ENCODE data around the gene COPB2. TPM values are rescaled to one million over a fixed set of nuclear protein-coding genes. Genes with fewer than 3 reads are reported as not detected.
A peak's percentile ranks its signal among the peaks of the same experiment; 100 is the strongest.

COPB2 gene
- total RNA-seq, 4 donors from 2014 or later = 106 to 202 (median 137) TPM

GRCh38 chr3:139329364-139329850 lies 60.0 kb downstream of the COPB2 start:
- 14 to 15% methylated on average over 19 to 21 of the region's 25 CpGs for WGBS, 2 donors
- H3K27me3 ChIP-seq = no peaks in the 10 kb centered on the region
- no peaks in the 10 kb centered on the region for H3K4me1 ChIP-seq
- TF ChIP-seq CTCF (IDR thresholded peaks at IDR 0.05) = peak; percentile 96 to 99 (median 98)
- no peak for TF ChIP-seq POLR2A (IDR thresholded peaks at IDR 0.05)
- intact Hi-C loops (cut with DNase I) = loop anchor here (5.0 kb wide), 1 partner anchor 217 kb away; no protein-coding TSS in a partner anchor
- no peak overlapping the region for H3K27ac ChIP-seq
- H3K4me3 ChIP-seq (replicated peaks in 1 of 3) = no peak overlapping the region
- no peaks in the 10 kb centered on the region for H3K36me3 ChIP-seq
- H3K9me3 ChIP-seq = no peaks in the 10 kb centered on the region
- DNase-seq = peak; percentile 81 to 88

- 87 to 91% methylated on average over 3 to 4 of the region's 4 CpGs for WGBS, 2 donors
- Histone ChIP-seq H3K36me3 (no peaks in the 10 kb centered on the region), H3K4me1 (no peaks in the 10 kb centered on the region), H3K4me3 (replicated peaks in 1 of 3) (no peak overlapping the region), H3K27me3 (no peaks in the 10 kb centered on the region), H3K27ac (no peak overlapping the region), H3K9me3 (no peaks in the 10 kb centered on the region)
- intact Hi-C loops (cut with DNase I) = loop anchor here (5.0 kb wide), 1 partner anchor 216 kb away; no protein-coding TSS in a partner anchor
- TF ChIP-seq CTCF (IDR thresholded peaks at IDR 0.05) = no peak
- DNase-seq = no peak
Measured at GRCh38 chr3:139328356-139328755, 61.1 kb downstream of the COPB2 start.

- H3K27me3 ChIP-seq = no peaks in the 10 kb centered on the region
- 76 to 79% methylated on average over 6 to 7 of the region's 8 CpGs for WGBS, 2 donors
- TF ChIP-seq CTCF (IDR thresholded peaks at IDR 0.05) (no peak), POLR2A (IDR thresholded peaks at IDR 0.05) (no peak)
- H3K36me3 ChIP-seq = no peaks in the 10 kb centered on the region
- H3K4me1 ChIP-seq = no peaks in the 10 kb centered on the region
- no peak overlapping the region for H3K27ac ChIP-seq
- H3K4me3 ChIP-seq (replicated peaks in 1 of 3) = no peak overlapping the region
- DNase-seq = no peak
- no peaks in the 10 kb centered on the region for H3K9me3 ChIP-seq
- intact Hi-C loops (cut with DNase I) = loop anchor here (5.0 kb wide), 1 partner anchor 216 kb away; no protein-coding TSS in a partner anchor
Measured at GRCh38 chr3:139327861-139328260, 61.6 kb downstream of the COPB2 start.

- Histone ChIP-seq H3K4me3 (replicated peaks in 1 of 3) (no peak overlapping the region), H3K9me3 (no peaks in the 10 kb centered on the region), H3K36me3 (no peaks in the 10 kb centered on the region), H3K4me1 (no peaks in the 10 kb centered on the region), H3K27ac (no peak overlapping the region), H3K27me3 (no peaks in the 10 kb centered on the region)
- no peak for DNase-seq
- TF ChIP-seq CTCF (IDR thresholded peaks at IDR 0.05) = no peak
- TF ChIP-seq POLR2A (IDR thresholded peaks at IDR 0.05) = no peak
- intact Hi-C loops (cut with DNase I) = loop anchor here (5.0 kb wide), 1 partner anchor 215 kb away; no protein-coding TSS in a partner anchor
- 82 to 85% methylated on average over 5 of the region's 5 CpGs for WGBS, 2 donors
Measured at GRCh38 chr3:139327231-139327630, 62.2 kb downstream of the COPB2 start.

GRCh38 chr3:139326707-139327106 lies 62.7 kb downstream of the COPB2 start:
- intact Hi-C loops (cut with DNase I) = loop anchor here (5.0 kb wide), 1 partner anchor 214 kb away; no protein-coding TSS in a partner anchor
- DNase-seq = no peak
- TF ChIP-seq POLR2A (IDR thresholded peaks at IDR 0.05) (no peak), CTCF (IDR thresholded peaks at IDR 0.05) (no peak)

More at GRCh38 chr3:139326707-139327106, 62.7 kb downstream of the COPB2 start:
- no peak overlapping the region for H3K27ac ChIP-seq
- H3K36me3 ChIP-seq = no peaks in the 10 kb centered on the region
- 88 to 92% methylated on average over 4 of the region's 4 CpGs for WGBS, 2 donors
- H3K27me3 ChIP-seq = no peaks in the 10 kb centered on the region
- H3K4me3 ChIP-seq (replicated peaks in 1 of 3) = no peak overlapping the region
- H3K9me3 ChIP-seq = no peaks in the 10 kb centered on the region
- H3K4me1 ChIP-seq = no peaks in the 10 kb centered on the region

Data from thyroid gland (tissue), 4 donors.